ENCODE data around the gene IGSF21. TPM values are rescaled to one million over a fixed set of nuclear protein-coding genes. Genes with fewer than 3 reads are reported as not detected.

IGSF21 gene
- total and polyA plus RNA-seq, 12 donors: 0.18 to 16.4 (median 7.0) TPM

DNA sequence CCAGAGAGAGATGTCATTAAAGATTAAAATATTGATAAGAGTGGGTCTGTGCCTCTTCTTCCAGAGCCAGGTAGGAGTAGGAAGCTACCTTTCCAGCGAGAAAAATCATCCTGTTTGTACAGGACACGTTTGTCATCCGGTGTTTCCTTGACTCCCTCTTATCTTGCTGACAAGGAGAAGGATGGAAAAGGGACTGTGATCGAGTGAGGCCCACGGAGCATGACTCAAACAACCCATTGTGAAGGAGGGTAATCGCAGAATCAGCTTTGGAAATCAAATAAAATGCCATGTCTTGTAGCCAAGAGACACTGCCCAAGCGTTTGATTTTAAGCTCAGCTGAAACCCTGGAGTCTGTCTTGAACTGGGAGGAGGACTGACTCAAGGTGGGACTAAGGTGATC, 97.7 kb downstream of the IGSF21 start:
- no peak for TF ChIP-seq POLR2A (IDR thresholded peaks at IDR 0.05)
- TF ChIP-seq, protein P1, sequence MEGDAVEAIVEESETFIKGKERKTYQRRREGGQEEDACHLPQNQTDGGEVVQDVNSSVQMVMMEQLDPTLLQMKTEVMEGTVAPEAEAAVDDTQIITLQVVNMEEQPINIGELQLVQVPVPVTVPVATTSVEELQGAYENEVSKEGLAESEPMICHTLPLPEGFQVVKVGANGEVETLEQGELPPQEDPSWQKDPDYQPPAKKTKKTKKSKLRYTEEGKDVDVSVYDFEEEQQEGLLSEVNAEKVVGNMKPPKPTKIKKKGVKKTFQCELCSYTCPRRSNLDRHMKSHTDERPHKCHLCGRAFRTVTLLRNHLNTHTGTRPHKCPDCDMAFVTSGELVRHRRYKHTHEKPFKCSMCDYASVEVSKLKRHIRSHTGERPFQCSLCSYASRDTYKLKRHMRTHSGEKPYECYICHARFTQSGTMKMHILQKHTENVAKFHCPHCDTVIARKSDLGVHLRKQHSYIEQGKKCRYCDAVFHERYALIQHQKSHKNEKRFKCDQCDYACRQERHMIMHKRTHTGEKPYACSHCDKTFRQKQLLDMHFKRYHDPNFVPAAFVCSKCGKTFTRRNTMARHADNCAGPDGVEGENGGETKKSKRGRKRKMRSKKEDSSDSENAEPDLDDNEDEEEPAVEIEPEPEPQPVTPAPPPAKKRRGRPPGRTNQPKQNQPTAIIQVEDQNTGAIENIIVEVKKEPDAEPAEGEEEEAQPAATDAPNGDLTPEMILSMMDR (IDR thresholded peaks at IDR 0.05): no peak
- no peaks in the 10 kb centered on the region for H3K4me1 ChIP-seq (replicated peaks in 1 of 2)
- H3K9me3 ChIP-seq (replicated peaks in 1 of 3): no peaks in the 10 kb centered on the region
- 22 to 38% (median 30%) methylated on average over 7 of the region's 7 CpGs for WGBS, 4 donors
- peak in 1 of 7 donors; percentile 24 for DNase-seq
- H3K27me3 ChIP-seq: peaks cover 5% of the 10 kb centered on the region
- intact Hi-C loops (cut with DNase I): no loop called here
- no peak overlapping the region for H3K4me3 ChIP-seq
- no peak overlapping the region for H3K27ac ChIP-seq
- no peaks in the 10 kb centered on the region for H3K36me3 ChIP-seq (replicated peaks in 1 of 2)

DNA sequence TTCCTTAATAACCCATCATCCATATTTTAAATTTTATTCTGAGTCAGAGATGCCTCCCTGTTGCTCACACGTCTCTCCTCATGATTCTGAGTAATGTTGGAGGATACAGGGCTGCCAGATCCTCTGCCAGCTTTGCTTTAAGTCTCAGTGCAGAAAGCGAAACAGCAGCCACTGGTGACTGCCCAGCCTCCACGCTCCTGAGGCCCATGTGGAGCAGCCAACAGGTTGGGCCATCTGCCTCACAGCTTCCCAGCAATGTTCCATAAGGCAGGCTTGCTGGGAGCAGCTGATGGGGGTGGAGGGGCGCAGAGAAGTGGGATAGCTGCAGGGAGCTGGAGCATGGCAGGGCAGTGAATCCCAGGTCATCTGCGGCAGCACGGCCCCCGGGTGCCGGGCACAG, 104.2 kb downstream of the IGSF21 start:
- H3K36me3 ChIP-seq (replicated peaks in 1 of 2): no peaks in the 10 kb centered on the region
- H3K27me3 ChIP-seq: peaks cover 3% of the 10 kb centered on the region
- intact Hi-C loops (cut with DNase I): no loop called here
- H3K4me1 ChIP-seq (replicated peaks in 1 of 2): no peaks in the 10 kb centered on the region
- H3K4me3 ChIP-seq: no peak overlapping the region
- TF ChIP-seq, protein P1 (IDR thresholded peaks at IDR 0.05): no peak
- TF ChIP-seq POLR2A (IDR thresholded peaks at IDR 0.05): no peak
- 74 to 86% (median 81%) methylated on average over 3 to 8 of the region's 8 CpGs for WGBS, 4 donors
- no peaks in the 10 kb centered on the region for H3K9me3 ChIP-seq (replicated peaks in 1 of 3)
- H3K27ac ChIP-seq: no peak overlapping the region
- DNase-seq: peak in 1 of 7 donors; percentile 76

DNA sequence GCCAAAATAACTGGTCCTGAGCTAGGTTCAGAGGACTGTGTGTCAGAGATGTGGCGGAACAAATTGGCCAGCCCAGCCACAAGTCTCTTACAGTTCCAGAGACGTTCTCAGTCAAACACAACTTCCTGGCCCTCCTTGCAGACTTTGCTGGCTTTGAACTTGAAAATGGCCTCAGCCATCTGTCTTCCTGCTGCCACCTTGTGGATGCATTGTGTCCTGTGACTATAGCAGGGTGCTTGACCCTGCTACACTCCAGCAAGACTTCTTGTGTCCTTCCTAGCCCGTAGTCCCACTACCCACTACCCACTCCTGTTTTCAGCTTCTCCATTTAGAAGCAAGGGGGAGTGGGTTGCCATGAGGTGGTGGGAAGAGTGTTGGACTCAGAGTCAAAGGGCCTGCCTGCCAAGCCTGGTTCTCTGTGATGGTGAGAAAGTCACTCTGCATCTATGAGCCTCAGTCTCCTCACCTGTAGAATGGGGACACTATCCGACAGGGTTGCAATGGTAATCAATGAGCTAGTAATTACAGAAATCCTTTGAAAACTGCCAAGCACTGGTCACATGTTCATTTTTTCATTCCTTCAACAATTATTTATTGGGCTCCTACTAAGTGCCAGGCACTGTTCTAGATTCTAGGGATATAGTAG, 109.9 kb downstream of the IGSF21 start:
- Histone ChIP-seq H3K27ac (no peak overlapping the region), H3K36me3 (replicated peaks in 1 of 2) (no peaks in the 10 kb centered on the region), H3K4me3 (no peak overlapping the region), H3K4me1 (replicated peaks in 1 of 2) (no peaks in the 10 kb centered on the region), H3K27me3 (no peaks in the 10 kb centered on the region), H3K9me3 (replicated peaks in 1 of 3) (no peaks in the 10 kb centered on the region)
- peak in 6 of 7 donors; percentile 23 to 67 (median 40) for DNase-seq
- WGBS, 4 donors: 58 to 66% (median 62%) methylated on average over 3 to 4 of the region's 4 CpGs
- intact Hi-C loops (cut with DNase I): no loop called here
- TF ChIP-seq POLR2A (IDR thresholded peaks at IDR 0.05): no peak
- TF ChIP-seq, protein P1 (IDR thresholded peaks at IDR 0.05): peak; percentile 7 to 44 (median 30)

DNA sequence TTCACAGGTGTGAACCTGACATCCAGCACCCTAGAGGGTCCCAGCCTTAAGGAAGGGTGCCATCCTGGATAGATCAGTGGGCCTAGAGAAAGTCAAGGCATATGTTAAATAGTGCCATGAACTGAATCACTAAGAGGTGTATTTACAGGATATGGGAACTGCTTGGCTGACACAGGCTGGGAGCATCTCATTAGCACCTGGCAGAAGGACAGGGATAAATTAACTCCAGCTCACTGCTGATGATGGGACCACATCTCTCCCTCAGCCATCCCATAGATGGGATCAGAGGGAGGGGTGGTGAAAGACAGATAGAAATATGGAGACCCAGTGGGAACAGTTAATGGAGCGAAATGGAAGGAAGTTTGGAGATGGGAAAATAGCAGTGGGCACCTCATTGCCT, 122.0 kb downstream of the IGSF21 start:
- H3K4me1 ChIP-seq (replicated peaks in 1 of 2): no peaks in the 10 kb centered on the region
- H3K9me3 ChIP-seq (replicated peaks in 1 of 3): no peaks in the 10 kb centered on the region
- TF ChIP-seq POLR2A (IDR thresholded peaks at IDR 0.05): no peak
- TF ChIP-seq, protein P1 (IDR thresholded peaks at IDR 0.05): no peak
- intact Hi-C loops (cut with DNase I): loop anchor here in 1 of 2 donors (10.0 kb wide), 2 partner anchors 245 to 305 kb away; no protein-coding TSS in a partner anchor
- no peak for DNase-seq
- no peak overlapping the region for H3K4me3 ChIP-seq
- peaks cover 4% of the 10 kb centered on the region for H3K27me3 ChIP-seq
- 86 to 100% (median 92%) methylated on average over 1 of the region's 1 CpG for WGBS, 4 donors
- H3K27ac ChIP-seq: no peak overlapping the region
- H3K36me3 ChIP-seq (replicated peaks in 1 of 2): no peaks in the 10 kb centered on the region
